ENCODE results near the gene HORMAD2.

- TF ChIP-seq, protein P1, sequence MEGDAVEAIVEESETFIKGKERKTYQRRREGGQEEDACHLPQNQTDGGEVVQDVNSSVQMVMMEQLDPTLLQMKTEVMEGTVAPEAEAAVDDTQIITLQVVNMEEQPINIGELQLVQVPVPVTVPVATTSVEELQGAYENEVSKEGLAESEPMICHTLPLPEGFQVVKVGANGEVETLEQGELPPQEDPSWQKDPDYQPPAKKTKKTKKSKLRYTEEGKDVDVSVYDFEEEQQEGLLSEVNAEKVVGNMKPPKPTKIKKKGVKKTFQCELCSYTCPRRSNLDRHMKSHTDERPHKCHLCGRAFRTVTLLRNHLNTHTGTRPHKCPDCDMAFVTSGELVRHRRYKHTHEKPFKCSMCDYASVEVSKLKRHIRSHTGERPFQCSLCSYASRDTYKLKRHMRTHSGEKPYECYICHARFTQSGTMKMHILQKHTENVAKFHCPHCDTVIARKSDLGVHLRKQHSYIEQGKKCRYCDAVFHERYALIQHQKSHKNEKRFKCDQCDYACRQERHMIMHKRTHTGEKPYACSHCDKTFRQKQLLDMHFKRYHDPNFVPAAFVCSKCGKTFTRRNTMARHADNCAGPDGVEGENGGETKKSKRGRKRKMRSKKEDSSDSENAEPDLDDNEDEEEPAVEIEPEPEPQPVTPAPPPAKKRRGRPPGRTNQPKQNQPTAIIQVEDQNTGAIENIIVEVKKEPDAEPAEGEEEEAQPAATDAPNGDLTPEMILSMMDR (IDR thresholded peaks at IDR 0.05): no peak
- no peak for TF ChIP-seq POLR2A (IDR thresholded peaks at IDR 0.05)
Observed at GRCh38 chr22:30074994-30075393, 5.3 kb upstream of the HORMAD2 start.

Data from thyroid gland (tissue), 4 donors.